ENCODE results near the gene RNASE13.
"Not testable (repeated sequence)": the region's sequence is repeated elsewhere in the genome, so short reads cannot be mapped to it uniquely, and the experiment has no call there.

RNASE13 gene

GRCh38 chr14:21019366-21019765 lies 15.2 kb downstream of the RNASE13 start:
- no peak for DNase-seq

GRCh38 chr14:21018781-21019180 lies 15.8 kb downstream of the RNASE13 start:
- DNase-seq: no peak

- no peak for DNase-seq
These were observed 16.3 kb downstream of the RNASE13 start for GRCh38 chr14:21018286-21018685.

- no peak for DNase-seq
These were observed 16.9 kb downstream of the RNASE13 start for GRCh38 chr14:21017528-21018245.

- DNase-seq: no peak
These were observed 18.0 kb downstream of the RNASE13 start for GRCh38 chr14:21016413-21017190.

GRCh38 chr14:21015312-21015711 lies 19.3 kb downstream of the RNASE13 start:
- DNase-seq: no peak

GRCh38 chr14:21014761-21015190 lies 19.8 kb downstream of the RNASE13 start:
- DNase-seq: peak; percentile 26 to 79

GRCh38 chr14:21011136-21011535 lies 23.5 kb downstream of the RNASE13 start:
- DNase-seq: no peak

- DNase-seq: not testable (repeated sequence)
These were observed 24.9 kb downstream of the RNASE13 start for GRCh38 chr14:21009721-21010120.

GRCh38 chr14:21003788-21004346 lies 30.7 kb downstream of the RNASE13 start:
- no peak for DNase-seq

- DNase-seq: no peak
These were observed 33.4 kb downstream of the RNASE13 start for GRCh38 chr14:21001218-21001617.

GRCh38 chr14:20999591-20999990 lies 35.0 kb downstream of the RNASE13 start:
- no peak for DNase-seq

GRCh38 chr14:20998674-20999366 lies 35.8 kb downstream of the RNASE13 start, which contains the start of gene SLC39A2:
Gene SLC39A2, plus strand, starts transcription at chr14:20999293. Its CDS starts 154 bp downstream, at chr14:20999447.
- DNase-seq: no peak

- DNase-seq: no peak
These were observed 36.5 kb downstream of the RNASE13 start for GRCh38 chr14:20998139-20998538.

- no peak for DNase-seq
These were observed 37.0 kb downstream of the RNASE13 start for GRCh38 chr14:20997564-20997963.

GRCh38 chr14:20997115-20997514 lies 37.5 kb downstream of the RNASE13 start:
- DNase-seq: no peak

GRCh38 chr14:20996521-20996920 lies 38.1 kb downstream of the RNASE13 start:
- no peak for DNase-seq

GRCh38 chr14:20989787-20990600 lies 44.6 kb downstream of the RNASE13 start, which contains the start of gene METTL17:
Gene METTL17, plus strand, starts transcription at chr14:20989980. Its CDS starts 23 bp downstream, at chr14:20990003.
- DNase-seq: peak; percentile 97 to 98

- DNase-seq: no peak
These were observed 45.2 kb downstream of the RNASE13 start for GRCh38 chr14:20989471-20989786.

GRCh38 chr14:20988717-20989470 lies 45.7 kb downstream of the RNASE13 start:
- DNase-seq: no peak

- DNase-seq: peak; percentile 33 to 77
These were observed 47.8 kb downstream of the RNASE13 start for GRCh38 chr14:20986811-20987210.
